Osteocyte (in vitro differentiated cells): ENCODE measurements around the gene SLC25A20. TPM values are rescaled to one million over a fixed set of nuclear protein-coding genes. Genes with fewer than 3 reads are reported as not detected.
"Not testable (repeated sequence)": the region's sequence is repeated elsewhere in the genome, so short reads cannot be mapped to it uniquely, and the experiment has no call there.

ENCODE experiments used
- DNase-seq: peaks from one replicate; pipeline ENCODE4 v3.0.0; 2021; ENCODE audit warnings: mixed read lengths; ENCODE audit not compliant: unreplicated experiment; ENCODE audit errors: extremely low spot score
- H3K27ac Mint-ChIP-seq: one replicate; pipeline ENCODE4 v1.8.0; 2021; ENCODE audit warnings: mild to moderate bottlenecking, mixed read lengths; ENCODE audit not compliant: unreplicated experiment
- H3K27me3 Mint-ChIP-seq: one replicate; pipeline ENCODE4 v1.8.0; 2021; ENCODE audit warnings: mixed read lengths; ENCODE audit not compliant: unreplicated experiment
- H3K36me3 Mint-ChIP-seq: one replicate; pipeline ENCODE4 v1.8.0; 2021; ENCODE audit warnings: mixed read lengths; ENCODE audit not compliant: unreplicated experiment
- H3K4me1 Mint-ChIP-seq: one replicate; pipeline ENCODE4 v1.8.0; 2021; ENCODE audit warnings: mixed read lengths; ENCODE audit not compliant: unreplicated experiment
- H3K4me3 Mint-ChIP-seq: one replicate; pipeline ENCODE4 v1.8.0; 2021; ENCODE audit warnings: mild to moderate bottlenecking, moderate library complexity, mixed read lengths; ENCODE audit not compliant: unreplicated experiment
- H3K9me3 Mint-ChIP-seq: one replicate; pipeline ENCODE4 v1.8.0; 2021; ENCODE audit warnings: mixed read lengths; ENCODE audit not compliant: unreplicated experiment
- CTCF ChIP-seq: fragments of 200-600 bp; sonication (generic); IDR thresholded peaks from 2 replicates; pipeline ENCODE4 v1.5.0; 2021; ENCODE audit warnings: antibody characterized with exemption, mild to moderate bottlenecking, moderate library complexity
- total RNA-seq: library from RNA; stranded (reverse); gene quantifications from 2 replicates; pipeline ENCODE4 v1.2.1, GENCODE V29; 2021

The SLC25A20 gene
- total RNA-seq, 1 donor from 2014 or later: 13.3 TPM

- no peak for TF ChIP-seq CTCF
- H3K4me1 Mint-ChIP-seq: peaks cover 28% of the 10 kb centered on the region
- H3K27me3 Mint-ChIP-seq: no peaks in the 10 kb centered on the region
- peak overlapping the region; percentile 40 for H3K27ac Mint-ChIP-seq
- H3K4me3 Mint-ChIP-seq: peak overlapping the region; percentile 53
- peaks cover 6% of the 10 kb centered on the region for H3K36me3 Mint-ChIP-seq
- DNase-seq: no peak
- H3K9me3 Mint-ChIP-seq: no peaks in the 10 kb centered on the region
Observed at GRCh38 chr3:48845170-48845569, 53.5 kb downstream of the SLC25A20 start.

GRCh38 chr3:48837163-48837562 is 61.5 kb downstream of the SLC25A20 start:
- no peak overlapping the region for H3K27ac Mint-ChIP-seq

GRCh38 chr3:48835650-48836366 is 62.9 kb downstream of the SLC25A20 start:
- Mint-ChIP-seq H3K36me3 (peaks cover 8% of the 10 kb centered on the region), H3K27ac (no peak overlapping the region), H3K9me3 (no peaks in the 10 kb centered on the region), H3K27me3 (no peaks in the 10 kb centered on the region), H3K4me3 (no peak overlapping the region), H3K4me1 (peaks cover 35% of the 10 kb centered on the region)
- no peak for TF ChIP-seq CTCF
- DNase-seq: no peak

More at GRCh38 chr3:48837163-48837562, 61.5 kb downstream of the SLC25A20 start:
- Mint-ChIP-seq H3K9me3 (no peaks in the 10 kb centered on the region), H3K36me3 (peaks cover 8% of the 10 kb centered on the region), H3K4me1 (peaks cover 24% of the 10 kb centered on the region), H3K4me3 (no peak overlapping the region), H3K27me3 (no peaks in the 10 kb centered on the region)
- TF ChIP-seq CTCF: no peak
- no peak for DNase-seq

GRCh38 chr3:48832684-48833083 is 66.0 kb downstream of the SLC25A20 start:
- no peak overlapping the region for H3K4me3 Mint-ChIP-seq
- H3K4me1 Mint-ChIP-seq: peaks cover 36% of the 10 kb centered on the region
- DNase-seq: no peak
- peak overlapping the region; percentile 62 for H3K27ac Mint-ChIP-seq
- H3K9me3 Mint-ChIP-seq: no peaks in the 10 kb centered on the region
- no peak for TF ChIP-seq CTCF
- H3K36me3 Mint-ChIP-seq: peaks cover 8% of the 10 kb centered on the region
- H3K27me3 Mint-ChIP-seq: no peaks in the 10 kb centered on the region

GRCh38 chr3:48830715-48831114 is 68.0 kb downstream of the SLC25A20 start:
- peaks cover 46% of the 10 kb centered on the region for H3K4me1 Mint-ChIP-seq
- peaks cover 3% of the 10 kb centered on the region for H3K36me3 Mint-ChIP-seq
- DNase-seq: peak; percentile 51
- no peaks in the 10 kb centered on the region for H3K27me3 Mint-ChIP-seq
- no peak overlapping the region for H3K4me3 Mint-ChIP-seq
- no peaks in the 10 kb centered on the region for H3K9me3 Mint-ChIP-seq
- peak overlapping the region; percentile 48 for H3K27ac Mint-ChIP-seq
- TF ChIP-seq CTCF: no peak

- not testable (repeated sequence) for H3K27ac Mint-ChIP-seq, DNase-seq, H3K36me3 Mint-ChIP-seq, H3K27me3 Mint-ChIP-seq, H3K4me3 Mint-ChIP-seq, H3K9me3 Mint-ChIP-seq
- H3K4me1 Mint-ChIP-seq: peaks cover 47% of the 10 kb centered on the region
Observed at GRCh38 chr3:48829525-48829924, 69.2 kb downstream of the SLC25A20 start.

- DNase-seq: peak; percentile 27
- H3K4me3 Mint-ChIP-seq, H3K27ac Mint-ChIP-seq, H3K27me3 Mint-ChIP-seq, H3K9me3 Mint-ChIP-seq, H3K36me3 Mint-ChIP-seq: not testable (repeated sequence)
- H3K4me1 Mint-ChIP-seq: peaks cover 42% of the 10 kb centered on the region
Observed at GRCh38 chr3:48827874-48828273, 70.8 kb downstream of the SLC25A20 start.
